ENCODE measurements around the gene ZNF394.

Gene ZNF394

DNA sequence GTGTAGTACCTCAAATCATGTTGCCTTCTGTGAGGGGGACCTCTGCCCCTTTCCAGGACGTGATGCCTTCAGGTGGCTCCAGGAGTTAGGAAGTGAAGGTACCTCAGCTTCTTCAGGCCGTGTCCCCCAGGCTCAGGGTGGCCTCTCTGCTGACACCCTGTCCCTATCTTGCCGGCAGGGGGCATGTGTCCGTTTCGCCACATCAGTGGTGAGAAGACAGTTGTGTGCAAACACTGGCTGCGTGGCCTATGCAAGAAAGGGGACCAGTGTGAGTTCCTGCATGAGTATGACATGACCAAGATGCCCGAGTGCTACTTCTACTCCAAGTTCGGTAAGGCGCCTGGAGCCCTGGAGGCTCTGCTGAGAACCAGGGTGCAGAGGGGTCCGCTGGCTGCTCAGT is 52.1 kb downstream of the ZNF394 start:
- no peak for DNase-seq

DNA sequence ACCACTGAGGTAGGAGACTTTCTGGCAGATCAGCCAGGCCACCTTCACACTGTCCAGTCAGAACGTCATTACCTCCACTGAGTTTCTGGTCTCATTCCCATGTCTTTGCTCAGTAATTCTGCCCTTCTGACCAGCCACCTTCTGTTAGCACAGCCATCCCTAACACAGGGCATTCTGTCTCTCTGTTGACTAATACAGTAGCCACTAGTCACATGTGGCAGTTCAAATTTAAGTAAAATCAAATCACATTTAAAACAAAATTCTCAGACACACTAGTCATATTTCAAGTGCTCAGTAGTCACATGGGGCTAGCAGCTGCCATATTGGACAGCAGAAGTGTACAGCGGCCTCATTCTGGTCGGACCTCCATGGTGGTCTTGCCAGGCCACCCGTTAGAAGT is 54.0 kb downstream of the ZNF394 start:
- no peak for DNase-seq
